T47D (cell line): Measurements from ENCODE around the gene KERA.
A peak's percentile ranks its signal among the peaks of the same experiment; 100 is the strongest.

ENCODE experiments used
- DNase-seq, 2 experiments: peaks; one replicate each; pipeline versions ENCODE4 v3.0.0 to v3.0.0-alpha.2; 2011 to 2012; ENCODE audit warnings: low read depth in 1 of 2, low spot score in 1 of 2
- JUND ChIP-seq: IDR thresholded peaks from 2 replicates; pipeline ENCODE4 v1.6.1; 2012; ENCODE audit warnings: low read depth
- in situ Hi-C: cut with HindIII; loops from 2 replicates; pipeline ENCODE4 v1.10.0; 2016; ENCODE audit warnings: low sequenced_read_pairs, low pct_unique_long_range_greater_than_20kb

KERA gene

GRCh38 chr12:91023326-91024004, 34.4 kb downstream of the KERA start:
- in situ Hi-C loops, result no loop called here
- no peak for DNase-seq
- TF ChIP-seq JUND, result no peak

GRCh38 chr12:91021076-91021475, 36.7 kb downstream of the KERA start:
- no peak for DNase-seq
- in situ Hi-C loops, result no loop called here

GRCh38 chr12:91019455-91019854, 38.4 kb downstream of the KERA start:
- in situ Hi-C loops, result no loop called here
- no peak for TF ChIP-seq JUND
- no peak for DNase-seq

More at GRCh38 chr12:91021076-91021475, 36.7 kb downstream of the KERA start:
- no peak for TF ChIP-seq JUND

GRCh38 chr12:91017511-91018263, 40.1 kb downstream of the KERA start:
- in situ Hi-C loops, result no loop called here
- TF ChIP-seq JUND, result no peak
- no peak for DNase-seq

- no peak for DNase-seq
- TF ChIP-seq JUND, result no peak
- in situ Hi-C loops, result no loop called here
These were observed 40.8 kb downstream of the KERA start for GRCh38 chr12:91017043-91017442.

GRCh38 chr12:91009319-91009950, 48.4 kb downstream of the KERA start:
- TF ChIP-seq JUND, result no peak
- in situ Hi-C loops, result no loop called here
- DNase-seq, result no peak

- DNase-seq, result no peak
- in situ Hi-C loops, result no loop called here
- no peak for TF ChIP-seq JUND
These were observed 50.1 kb downstream of the KERA start for GRCh38 chr12:91007531-91008290.

GRCh38 chr12:91004872-91005271, 53.0 kb downstream of the KERA start, which contains the start of gene EPYC:
Gene EPYC (minus strand): TSS chr12:91004972. CDS start chr12:91002565, 2,407 bp downstream.
- TF ChIP-seq JUND, result no peak
- in situ Hi-C loops, result no loop called here
- DNase-seq, result no peak

GRCh38 chr12:91003737-91004136, 54.1 kb downstream of the KERA start:
- no peak for TF ChIP-seq JUND
- DNase-seq, result no peak
- in situ Hi-C loops, result no loop called here

- in situ Hi-C loops, result no loop called here
- DNase-seq, result peak in 1 of 2 experiments; percentile 32
- TF ChIP-seq JUND, result peak; percentile 71; the same call in 1 of the 2 replicates
These were observed 56.5 kb downstream of the KERA start for GRCh38 chr12:91001306-91001705.
